K562 (cell line): Measurements from ENCODE around the gene CYFIP2. TPM values are rescaled to one million over a fixed set of nuclear protein-coding genes. Genes with fewer than 3 reads are reported as not detected.

ENCODE experiments used
- ARHGAP35 ChIP-seq: fragments of 450-650 bp; IDR thresholded peaks from 2 replicates; pipeline ENCODE4 v1.6.1; 2018; ENCODE audit not compliant: partially characterized antibody
- BRD4 ChIP-seq: fragments of 200-600 bp; sonication (generic); IDR thresholded peaks from 2 replicates; pipeline ENCODE4 v1.6.1; 2017; ENCODE audit warnings: inconsistent platforms
- CLOCK ChIP-seq: fragments of 250-450 bp; sonication (Bioruptor Pico); IDR thresholded peaks from 2 replicates; pipeline ENCODE4 v1.4.0; 2020; ENCODE audit warnings: mild to moderate bottlenecking, moderate library complexity, borderline replicate concordance
- CTBP1 ChIP-seq: fragments of 450-650 bp; IDR thresholded peaks from 2 replicates; pipeline ENCODE4 v1.6.1; 2016; ENCODE audit warnings: borderline replicate concordance
- EP300 ChIP-seq: IDR thresholded peaks from 2 replicates; pipeline ENCODE4 v1.6.1; 2012; ENCODE audit warnings: low read length, improper control_type of control experiment
- GABPB2 ChIP-seq: fragments of 250-450 bp; sonication (Bioruptor Pico); conservative IDR thresholded peaks from 2 replicates; pipeline ENCODE4 v1.5.1; 2021; ENCODE audit warnings: mild to moderate bottlenecking
- KAT2B ChIP-seq: IDR thresholded peaks from one replicate; pipeline ENCODE4 v1.6.1; 2012; ENCODE audit warnings: low read depth, mild to moderate bottlenecking, control low read depth, inconsistent platforms, low read length, moderate library complexity
- MAFF ChIP-seq: IDR thresholded peaks from 2 replicates; pipeline ENCODE4 v1.6.1; 2012; ENCODE audit warnings: low read length, improper control_type of control experiment
- NFATC3 ChIP-seq: fragments of 450-650 bp; IDR thresholded peaks from 2 replicates; pipeline ENCODE4 v1.6.1; 2017; ENCODE audit warnings: mild to moderate bottlenecking
- NONO ChIP-seq, 2 experiments: fragments of 200-400 bp in 1 of 2; fragments of 450-650 bp in 1 of 2; formaldehyde crosslinking in 1 of 2; IDR thresholded peaks; 2 replicates each; pipeline ENCODE4 v1.6.1; 2017; ENCODE audit warnings: low read depth in 2 of 2, mild to moderate bottlenecking in 2 of 2, moderate library complexity in 2 of 2, low read length in 1 of 2
- POLR2AphosphoS5 ChIP-seq: IDR thresholded peaks from 2 replicates; pipeline ENCODE4 v1.6.1; 2011; ENCODE audit warnings: mild to moderate bottlenecking, low read depth, low read length, moderate library complexity; ENCODE audit not compliant: control insufficient read depth, insufficient read depth
- PPARD ChIP-seq: fragments of 250-450 bp; sonication (Bioruptor Pico); IDR thresholded peaks from 2 replicates; pipeline ENCODE4 v1.8.0; 2022; ENCODE audit warnings: inconsistent platforms, mild to moderate bottlenecking, moderate library complexity
- RAD51 ChIP-seq: fragments of 450-650 bp; IDR thresholded peaks from 2 replicates; pipeline ENCODE4 v1.7.1; 2016; ENCODE audit warnings: low read depth, mild to moderate bottlenecking, borderline replicate concordance
- TGIF2 ChIP-seq: sonication (generic); formaldehyde crosslinking; IDR thresholded peaks from 2 replicates; pipeline ENCODE4 v1.8.1; 2022; ENCODE audit warnings: mild to moderate bottlenecking, missing genetic modification reagents, moderate library complexity
- TSHZ1 ChIP-seq: fragments of 250-450 bp; sonication (Bioruptor Pico); IDR thresholded peaks from 2 replicates; pipeline ENCODE4 v1.4.0; 2020; ENCODE audit warnings: mild to moderate bottlenecking, moderate library complexity
- YBX1 ChIP-seq: fragments of 450-650 bp; IDR thresholded peaks from 2 replicates; pipeline ENCODE4 v1.7.1; 2016; ENCODE audit warnings: mild to moderate bottlenecking
- ZNF146 ChIP-seq: IDR thresholded peaks from one replicate; pipeline ENCODE4 v1.6.1; 2018; ENCODE audit warnings: missing compliant biosample characterization; ENCODE audit not compliant: unreplicated experiment
- ZNF316 ChIP-seq: fragments of 450-650 bp; IDR thresholded peaks from 2 replicates; pipeline ENCODE4 v1.6.1; 2016
- ZNF41 ChIP-seq: fragments of 250-450 bp; sonication (Bioruptor Pico); conservative IDR thresholded peaks from 2 replicates; pipeline ENCODE4 v1.4.0; 2020; ENCODE audit warnings: mild to moderate bottlenecking
- ZNF518B ChIP-seq: fragments of 250-450 bp; sonication (Bioruptor Pico); IDR thresholded peaks from 2 replicates; pipeline ENCODE4 v1.5.0; 2021; ENCODE audit warnings: mild to moderate bottlenecking, moderate library complexity
- polyA plus RNA-seq, 8 experiments: library from polyadenylated mRNA; depleted of rRNA in 4 of 8; stranded (reverse) in 5 of 8; unstranded in 3 of 8; fragments of >200 nt; fragmentation: Nextera tagmentation in 2 of 8; fragmentation: Illumina TruSeq in 1 of 8; extraction: Ambion mirVana in 2 of 8; extraction: Trizol in 1 of 8; gene quantifications; 2 replicates each; pipeline versions ENCODE4 v1.2.1 to v1.2.3, GENCODE V29; 2011 to 2014; ENCODE audit warnings: inconsistent platforms in 1 of 8, missing spikeins in 1 of 8
- total RNA-seq, 7 experiments: library from RNA; depleted of rRNA in 6 of 7; stranded (reverse); fragments of >200 nt in 6 of 7; fragmentation: Illumina TruSeq in 2 of 7; extraction: Trizol in 2 of 7; gene quantifications; 2 replicates each; pipeline versions ENCODE4 v1.2.1 to v1.2.3, GENCODE V29; 2011 to 2021; ENCODE audit warnings: low replicate concordance in 1 of 7

CYFIP2 gene
- total and polyA plus RNA-seq, 9 of the 15 experiments (the other 6 are each of a cell fraction or from before 2014, with no cell fraction given), result 0.76 to 2.9 (median 1.4) TPM; not detected in 1

- peak; percentile 49; the same call in 1 of the 2 replicates for TF ChIP-seq ZNF518B (CRISPR knock-in tag)
- no peak for TF ChIP-seq BRD4
- TF ChIP-seq EP300, result no peak
- TF ChIP-seq YBX1, result no peak
- peak; percentile 49; the same call in 1 of the 2 replicates for TF ChIP-seq MAFF
- TF ChIP-seq ZNF316, result peak; percentile 77
- peak; percentile 64; the same call in 1 of the 2 replicates for TF ChIP-seq PPARD (CRISPR knock-in tag)
- TF ChIP-seq CTBP1, result no peak
- no peak for TF ChIP-seq ARHGAP35
- TF ChIP-seq GABPB2, result peak; percentile 69; the same call in 1 of the 2 replicates
- no peak for TF ChIP-seq TGIF2 (CRISPR knock-in tag)
- TF ChIP-seq NONO (IDR thresholded peaks at IDR 0.05; ENCODE audit: low read depth in 2 of 2, low read length in 1 of 2), result no peak
- no peak for TF ChIP-seq KAT2B
- TF ChIP-seq ZNF146 (CRISPR knock-in tag), result no peak
- peak; percentile 96 for TF ChIP-seq TSHZ1
- no peak for TF ChIP-seq RAD51
- TF ChIP-seq ZNF41 (CRISPR knock-in tag), result peak; percentile 96
- TF ChIP-seq CLOCK, result 0 out of 2 replicates have a peak, but pooled peaks have one; percentile 77
- no peak for TF ChIP-seq POLR2AphosphoS5
- no peak for TF ChIP-seq NFATC3
Observed at GRCh38 chr5:157278319-157279037, 12.6 kb downstream of the CYFIP2 start (continued).
